GM21717 (cell line): ENCODE data around the gene RNF187.
"Not testable (repeated sequence)": the region's sequence is repeated elsewhere in the genome, so short reads cannot be mapped to it uniquely, and the experiment has no call there.

ENCODE experiments used
- ATAC-seq: cut with Tn5 transposase; IDR thresholded peaks from one replicate; pipeline ENCODE4 v1.9.1; 2021; ENCODE audit warnings: mild to moderate bottlenecking, moderate library complexity; ENCODE audit not compliant: unreplicated experiment

The RNF187 gene

GRCh38 chr1:228459091-228459993 lies 27.8 kb upstream of the RNF187 start:
- peak; percentile 31 for ATAC-seq

GRCh38 chr1:228460821-228461220 lies 26.4 kb upstream of the RNF187 start:
- ATAC-seq, result no peak

GRCh38 chr1:228462560-228462959 lies 24.6 kb upstream of the RNF187 start:
- ATAC-seq, result no peak

- ATAC-seq, result no peak
Observed at GRCh38 chr1:228463009-228463558, 24.1 kb upstream of the RNF187 start.

- ATAC-seq, result peak; percentile 47
Observed at GRCh38 chr1:228463559-228464455, 23.4 kb upstream of the RNF187 start.

GRCh38 chr1:228464487-228464983 lies 22.6 kb upstream of the RNF187 start:
- peak; percentile 74 for ATAC-seq

- no peak for ATAC-seq
Observed at GRCh38 chr1:228465141-228465540, 22.0 kb upstream of the RNF187 start.

GRCh38 chr1:228465571-228466146 lies 21.5 kb upstream of the RNF187 start:
- no peak for ATAC-seq

- not testable (repeated sequence) for ATAC-seq
Observed at GRCh38 chr1:228468188-228468587, 19.0 kb upstream of the RNF187 start.

- no peak for ATAC-seq
Observed at GRCh38 chr1:228469413-228470162, 17.6 kb upstream of the RNF187 start.

- ATAC-seq, result no peak
Observed at GRCh38 chr1:228471154-228471761, 15.9 kb upstream of the RNF187 start.

GRCh38 chr1:228471762-228472398 lies 15.3 kb upstream of the RNF187 start:
- peak; percentile 59 for ATAC-seq

- ATAC-seq, result no peak
Observed at GRCh38 chr1:228472655-228473054, 14.5 kb upstream of the RNF187 start.

GRCh38 chr1:228474507-228474906 lies 12.7 kb upstream of the RNF187 start:
- ATAC-seq, result no peak

- ATAC-seq, result no peak
Observed at GRCh38 chr1:228475812-228476211, 11.4 kb upstream of the RNF187 start.

- ATAC-seq, result no peak
Observed at GRCh38 chr1:228477263-228477662, 9.9 kb upstream of the RNF187 start.

- ATAC-seq, result no peak
Observed at GRCh38 chr1:228478326-228478725, 8.9 kb upstream of the RNF187 start.

GRCh38 chr1:228478912-228479711 lies 8.1 kb upstream of the RNF187 start:
- ATAC-seq, result no peak
